Measurements from ENCODE around the gene RSL1D1. TPM values are rescaled to one million over a fixed set of nuclear protein-coding genes. Genes with fewer than 3 reads are reported as not detected.

The RSL1D1 gene
- total and polyA plus RNA-seq, 9 of the 15 experiments (the other 6 are each of a cell fraction or from before 2014, with no cell fraction given): 259 to 753 (median 373) TPM

DNA sequence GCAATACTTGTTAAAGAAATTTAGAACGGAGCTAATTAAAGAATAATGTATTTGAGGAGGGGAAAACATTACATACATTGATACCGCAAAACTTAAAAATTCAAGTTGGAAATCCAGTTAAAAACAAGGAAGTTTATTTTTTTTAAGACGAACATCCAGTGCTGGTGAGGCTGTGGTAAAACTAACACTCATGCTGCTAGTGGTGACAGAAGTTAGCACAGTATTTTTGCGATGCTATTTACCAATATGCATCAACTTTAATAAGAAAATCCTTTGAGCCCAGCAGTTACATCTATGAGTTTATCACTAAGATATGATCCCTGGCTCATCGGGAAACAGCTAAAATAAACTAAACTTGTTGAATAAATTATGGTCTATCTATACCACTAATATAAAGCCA lies 32.7 kb upstream of the RSL1D1 start:
- TF ChIP-seq RBM25 (IDR thresholded peaks at IDR 0.05; ENCODE audit: low read depth, low read length, severe bottlenecking) (peak; percentile 93), PHF21A (IDR thresholded peaks at IDR 0.05; ENCODE audit: borderline replicate concordance, low read depth) (no peak)
- WGBS (ENCODE audit: insufficient coverage, low coverage, missing lambda C conversion rate): 99% methylated on average over 5 of the region's 5 CpGs
- Histone ChIP-seq H4K20me1 (replicated peaks; ENCODE audit: control insufficient read depth, insufficient read depth, low read length) (no peaks in the 10 kb centered on the region), H3K4me3 (no peak overlapping the region), H3K79me2 (ENCODE audit: control insufficient read depth, insufficient read depth, low read length) (0 out of 3 replicates have a peak, but pooled peaks cover 5% of the 10 kb centered on the region), H3K9me3 (replicated peaks; ENCODE audit: control insufficient read depth, insufficient read depth, low read depth, low read length) (no peaks in the 10 kb centered on the region), H3K4me1 (replicated peaks in 1 of 2; ENCODE audit: control insufficient read depth in 2 of 2, insufficient read depth in 2 of 2, low read length in 2 of 2) (no peaks in the 10 kb centered on the region), H3K27me3 (ENCODE audit: control insufficient read depth in 2 of 2, insufficient read depth in 2 of 2, low read length in 2 of 2) (no peaks in the 10 kb centered on the region), H2AFZ (ENCODE audit: low read depth, low read length) (no peak overlapping the region), H3K4me2 (ENCODE audit: insufficient read depth, low read length) (no peak overlapping the region), H3K27ac (ENCODE audit: extremely low read depth, low read depth, low read length) (no peak overlapping the region), H3K9me1 (ENCODE audit: control insufficient read depth, insufficient read depth, low read length) (no peaks in the 10 kb centered on the region), H3K9ac (ENCODE audit: insufficient read depth in 1 of 2, low read depth in 2 of 2, low read length in 2 of 2) (no peak overlapping the region), H3K36me3 (ENCODE audit: control insufficient read depth, insufficient read depth, low read length) (peaks cover 88% of the 10 kb centered on the region)
- CTCF ChIA-PET (ENCODE audit: low intra/inter-chr PET ratio): no interaction called here
- in situ Hi-C loops (cut with MboI) (no loop called here), intact Hi-C loops (cut with micrococcal nuclease) (no loop called here)
- ATAC-seq: no peak
- no peak for DNase-seq (ENCODE audit: extremely low read depth in 1 of 4, low spot score in 3 of 4)
- POLR2A ChIA-PET: no interaction called here
- FAIRE-seq: no peak
- no TSS peak for BruUV-seq (replicated peaks)

DNA sequence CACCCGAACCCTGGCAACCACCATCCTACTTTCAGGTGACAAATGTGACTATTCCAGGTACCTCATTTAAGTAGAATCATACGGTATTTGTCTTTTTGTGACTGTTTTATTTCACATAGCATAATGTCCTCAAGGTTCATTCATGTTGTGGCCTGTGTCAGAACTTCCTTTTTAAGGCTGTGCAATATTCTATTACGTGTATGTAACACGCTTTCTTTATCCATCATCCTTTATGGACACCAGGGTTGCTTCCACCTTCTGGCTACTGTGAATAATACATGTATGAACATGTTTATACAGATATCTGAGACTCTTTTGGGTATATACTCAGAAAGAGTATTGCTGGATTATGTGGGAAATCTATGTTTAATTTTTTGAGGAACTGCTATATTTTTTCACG lies 28.7 kb upstream of the RSL1D1 start:
- in situ Hi-C loops (cut with MboI) (no loop called here), intact Hi-C loops (cut with micrococcal nuclease) (no loop called here)
- no peak for DNase-seq (ENCODE audit: extremely low read depth in 1 of 4, low spot score in 3 of 4)
- Histone ChIP-seq H3K9me3 (replicated peaks; ENCODE audit: control insufficient read depth, insufficient read depth, low read depth, low read length) (no peaks in the 10 kb centered on the region), H3K79me2 (ENCODE audit: control insufficient read depth, insufficient read depth, low read length) (0 out of 3 replicates have a peak, but pooled peaks cover 5% of the 10 kb centered on the region), H3K9me1 (ENCODE audit: control insufficient read depth, insufficient read depth, low read length) (no peaks in the 10 kb centered on the region), H3K36me3 (ENCODE audit: control insufficient read depth, insufficient read depth, low read length) (peaks cover 83% of the 10 kb centered on the region), H3K27me3 (ENCODE audit: control insufficient read depth in 2 of 2, insufficient read depth in 2 of 2, low read length in 2 of 2) (no peaks in the 10 kb centered on the region), H3K4me3 (no peak overlapping the region), H3K27ac (ENCODE audit: extremely low read depth, low read depth, low read length) (no peak overlapping the region), H4K20me1 (replicated peaks; ENCODE audit: control insufficient read depth, insufficient read depth, low read length) (no peaks in the 10 kb centered on the region), H3K9ac (ENCODE audit: insufficient read depth in 1 of 2, low read depth in 2 of 2, low read length in 2 of 2) (no peak overlapping the region), H2AFZ (ENCODE audit: low read depth, low read length) (no peak overlapping the region), H3K4me2 (ENCODE audit: insufficient read depth, low read length) (no peak overlapping the region), H3K4me1 (replicated peaks in 1 of 2; ENCODE audit: control insufficient read depth in 2 of 2, insufficient read depth in 2 of 2, low read length in 2 of 2) (no peaks in the 10 kb centered on the region)
- no peak for FAIRE-seq
- no peak for ATAC-seq
- WGBS (ENCODE audit: insufficient coverage, low coverage, missing lambda C conversion rate): 94% methylated on average over 5 of the region's 5 CpGs
- POLR2A ChIA-PET: interaction anchor here (1.3 kb wide), 1 partner anchor 11 kb away, joined by 3 read pairs; no protein-coding TSS in a partner anchor
- BruUV-seq (replicated peaks): TSS peak; percentile 10
- CTCF ChIA-PET (ENCODE audit: low intra/inter-chr PET ratio): no interaction called here
- TF ChIP-seq ZNF518B (CRISPR knock-in tag; IDR thresholded peaks at IDR 0.05): no peak
- no peak for TF ChIP-seq KAT7 (CRISPR knock-in tag; IDR thresholded peaks at IDR 0.05; ENCODE audit: borderline replicate concordance)
- no peak for TF ChIP-seq TCF7 (IDR thresholded peaks at IDR 0.05; ENCODE audit: borderline replicate concordance)
- TF ChIP-seq FOXK1 (CRISPR knock-in tag; IDR thresholded peaks at IDR 0.05; ENCODE audit: borderline replicate concordance): no peak
- no peak for TF ChIP-seq ARID4B (CRISPR knock-in tag; IDR thresholded peaks at IDR 0.05)
- TF ChIP-seq ZNF830 (CRISPR knock-in tag; IDR thresholded peaks at IDR 0.05): no peak

All from K562 (cell line).